ENCODE measurements around the gene TMSB4X. TPM values are rescaled to one million over a fixed set of nuclear protein-coding genes. Genes with fewer than 3 reads are reported as not detected.

The TMSB4X gene
- total RNA-seq, 2 experiments from 2014 or later: 3,666 to 4,468 TPM

DNA sequence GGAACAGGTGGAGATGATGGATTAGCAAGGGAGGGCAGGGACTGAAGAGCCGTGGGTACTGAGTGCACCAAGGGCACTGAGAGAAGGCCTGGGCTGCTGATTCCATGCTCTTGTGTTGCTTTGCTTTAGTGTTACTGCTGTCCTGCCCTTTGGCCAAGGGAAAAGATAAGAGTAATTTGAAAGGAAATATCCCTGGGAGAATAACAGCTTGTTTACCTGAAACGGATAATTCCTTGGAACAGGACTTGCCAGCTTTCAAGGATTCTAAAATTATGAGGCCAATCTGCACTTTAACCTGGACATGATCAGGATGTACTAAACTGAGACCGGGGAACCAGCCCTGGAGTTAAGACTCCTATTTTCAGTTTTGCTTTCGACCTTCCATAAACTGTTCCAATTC is 49.1 kb downstream of the TMSB4X start:
- ChIA-PET CTCF (interaction anchor here (0.8 kb wide), 2 partner anchors 24 to 67 kb away, joined by 3 read pairs; no protein-coding TSS in a partner anchor), POLR2A (no interaction called here)
- peaks cover 66% of the 10 kb centered on the region for H3K4me1 Mint-ChIP-seq

DNA sequence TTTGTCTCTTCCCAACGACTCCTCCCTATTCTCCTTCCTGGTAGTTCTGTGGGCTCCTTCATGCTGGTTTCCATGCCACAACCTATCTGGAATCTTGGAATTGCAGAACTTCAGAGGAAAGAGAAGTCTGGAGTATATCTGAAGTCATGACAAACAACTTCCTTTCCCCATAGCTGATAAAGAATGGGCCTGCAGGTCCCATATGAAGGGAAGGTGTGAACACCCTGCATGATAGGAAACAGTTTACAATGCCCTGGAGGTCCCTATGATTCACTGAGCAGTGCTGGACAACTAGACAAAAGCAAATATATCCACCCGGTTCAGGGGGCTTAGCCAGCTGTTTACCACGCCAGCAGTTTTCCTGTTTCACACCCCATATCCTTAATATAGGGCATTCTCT is 50.1 kb downstream of the TMSB4X start:
- H3K27me3 Mint-ChIP-seq: no peaks in the 10 kb centered on the region
- no peaks in the 10 kb centered on the region for H3K36me3 Mint-ChIP-seq (ENCODE audit: low read depth)
- H3K9me3 Mint-ChIP-seq (ENCODE audit: low read depth): no peaks in the 10 kb centered on the region
- ATAC-seq: no peak
- no peak overlapping the region for H3K4me3 Mint-ChIP-seq
- peaks cover 73% of the 10 kb centered on the region for H3K4me1 Mint-ChIP-seq
- CTCF ChIA-PET: interaction anchor here (0.6 to 1.0 kb wide), 2 partner anchors 11 to 27 kb away, joined by 3 to 4 read pairs; no protein-coding TSS in a partner anchor
- POLR2A ChIA-PET: no interaction called here
- no peak for DNase-seq
- intact Hi-C loops (cut with DNase I, micrococcal nuclease): no loop called here
- peak overlapping the region; percentile 73 for H3K27ac Mint-ChIP-seq

More for the DNA sequence above, 49.1 kb downstream of the TMSB4X start:
- Mint-ChIP-seq H3K4me3 (no peak overlapping the region), H3K27ac (peak overlapping the region; percentile 51), H3K9me3 (ENCODE audit: low read depth) (no peaks in the 10 kb centered on the region), H3K27me3 (no peaks in the 10 kb centered on the region), H3K36me3 (ENCODE audit: low read depth) (no peaks in the 10 kb centered on the region)
- intact Hi-C loops (cut with DNase I, micrococcal nuclease): no loop called here
- DNase-seq: no peak
- no peak for ATAC-seq

Other genes with a start within 250 kb of the TMSB4X start
- 100 to 1,000 TPM; 110 to 116 TPM for gene PRPS2, start 183.7 kb upstream of the TMSB4X start, total RNA-seq
- under 1 TPM in 1 of 2 experiments, not detected in 1; 0.04 TPM for gene TLR7, start 108.0 kb upstream of the TMSB4X start, total RNA-seq
- gene TLR8, start 68.5 kb upstream of the TMSB4X start, total RNA-seq: not detected
- gene FAM9C, start 69.5 kb downstream of the TMSB4X start, total RNA-seq: not detected